Vagina (tissue), 2 donors: ENCODE data around the gene TNRC6B. TPM values are rescaled to one million over a fixed set of nuclear protein-coding genes. Genes with fewer than 3 reads are reported as not detected.

ENCODE experiments used
- DNase-seq, 2 donors: peaks; one replicate each; pipeline ENCODE4 v3.0.0-alpha.2; 2017; ENCODE audit errors: extremely low spot score in 2 of 2
- H3K27ac ChIP-seq: fragments of 200-600 bp; sonication (generic); one replicate; pipeline ENCODE4 v1.5.1; 2019
- H3K27me3 ChIP-seq: fragments of 200-600 bp; sonication (generic); one replicate; pipeline ENCODE4 v1.5.1; 2019
- H3K36me3 ChIP-seq, 2 donors: fragments of 200-600 bp; sonication (generic); one replicate each; pipeline ENCODE4 v1.5.1; 2017 to 2019
- H3K4me1 ChIP-seq: fragments of 200-600 bp; sonication (generic); one replicate; pipeline ENCODE4 v1.5.1; 2019
- H3K4me3 ChIP-seq, 2 donors: fragments of 200-600 bp; sonication (generic); 1 replicate in 1 of 2; 2 replicates in 1 of 2; pipeline ENCODE4 v1.5.1; 2016 to 2019
- H3K9me3 ChIP-seq: fragments of 200-600 bp; sonication (generic); one replicate; pipeline ENCODE4 v1.5.1; 2019
- CTCF ChIP-seq, 3 experiments: fragments of 450-650 bp in 2 of 3; fragments of 200-600 bp in 1 of 3; sonication (generic) in 1 of 3; IDR thresholded peaks; one replicate each; pipeline ENCODE4 v1.5.1; 2017 to 2019; ENCODE audit warnings: antibody characterized with exemption in 3 of 3, mild to moderate bottlenecking in 2 of 3, moderate library complexity in 2 of 3
- POLR2A ChIP-seq, 2 donors: fragments of 450-650 bp; IDR thresholded peaks; one replicate each; pipeline ENCODE4 v1.6.1; 2017; ENCODE audit warnings: antibody characterized with exemption in 2 of 2, mild to moderate bottlenecking in 2 of 2, moderate library complexity in 2 of 2
- POLR2AphosphoS5 ChIP-seq, 2 donors: sonication (generic); formaldehyde crosslinking; IDR thresholded peaks; one replicate each; pipeline ENCODE4 v1.9.0; 2017; ENCODE audit warnings: antibody characterized with exemption in 2 of 2, mild to moderate bottlenecking in 2 of 2, low read depth in 1 of 2; ENCODE audit not compliant: insufficient read depth in 1 of 2
- intact Hi-C: fragments of 100-400 bp; cut with DNase I; formaldehyde crosslinking; loops from one replicate; pipeline ENCODE4 v1.15.1; 2023
- total RNA-seq: library from RNA; depleted of rRNA; stranded (reverse); fragments of >200 nt; gene quantifications from one replicate; pipeline ENCODE4 v1.2.3, GENCODE V29; 2016

TNRC6B gene
- total RNA-seq, 1 donor from 2014 or later, result 32.7 TPM

DNA sequence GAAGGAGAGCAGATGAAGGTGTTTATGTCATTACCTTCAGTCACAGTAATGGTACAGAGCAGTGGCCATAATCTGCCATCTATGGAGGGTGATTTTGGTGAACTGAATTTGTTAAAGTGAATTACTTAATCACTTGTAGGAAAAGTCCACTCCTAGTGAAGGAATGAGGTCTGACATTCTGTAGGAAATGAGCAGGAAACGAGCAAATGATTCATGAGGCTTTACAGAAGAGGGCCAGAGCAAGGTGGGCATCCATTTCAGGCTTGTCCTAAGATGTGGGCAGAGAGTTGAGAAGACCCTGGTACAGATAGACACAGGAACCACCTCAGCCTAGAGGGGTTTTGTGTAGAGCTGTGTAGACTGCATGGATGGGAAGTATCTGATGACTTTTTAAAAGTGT, 186.7 kb downstream of the TNRC6B start:
- Histone ChIP-seq H3K9me3 (no peaks in the 10 kb centered on the region), H3K27ac (no peak overlapping the region), H3K36me3 (peaks cover 5 to 75% of the 10 kb centered on the region in 2 donors), H3K4me3 (no peak overlapping the region), H3K4me1 (no peaks in the 10 kb centered on the region), H3K27me3 (no peaks in the 10 kb centered on the region)
- intact Hi-C loops, result no loop called here
- DNase-seq, result no peak
- TF ChIP-seq POLR2AphosphoS5 (IDR thresholded peaks at IDR 0.05; ENCODE audit: insufficient read depth in 1 of 2, low read depth in 1 of 2), result no peak
- no peak for TF ChIP-seq POLR2A (IDR thresholded peaks at IDR 0.05)
- no peak for TF ChIP-seq CTCF (IDR thresholded peaks at IDR 0.05)

DNA sequence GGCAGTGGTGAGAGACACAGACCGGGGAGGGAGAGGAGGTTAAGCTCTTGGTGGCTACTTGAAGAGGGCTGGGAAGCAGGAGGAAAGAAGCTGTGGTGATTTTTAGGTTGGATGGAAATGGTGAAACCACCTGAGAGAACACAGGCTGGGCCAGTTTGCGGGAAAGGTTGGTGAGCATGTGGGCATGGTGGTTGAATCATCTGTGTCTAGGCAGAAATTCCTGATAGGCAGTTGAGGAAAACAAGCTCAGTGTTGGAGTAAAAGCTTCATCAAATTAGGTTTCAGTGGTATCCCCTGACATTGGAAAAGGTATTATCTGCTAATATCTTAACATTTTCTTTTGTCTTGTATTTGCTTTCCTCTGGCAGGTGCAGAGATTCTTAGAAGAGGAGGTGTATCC, 188.3 kb downstream of the TNRC6B start:
- Histone ChIP-seq H3K27me3 (no peaks in the 10 kb centered on the region), H3K36me3 (peaks cover 4 to 59% of the 10 kb centered on the region in 2 donors), H3K9me3 (no peaks in the 10 kb centered on the region), H3K27ac (no peak overlapping the region), H3K4me1 (no peaks in the 10 kb centered on the region), H3K4me3 (no peak overlapping the region)
- TF ChIP-seq POLR2AphosphoS5 (IDR thresholded peaks at IDR 0.05; ENCODE audit: insufficient read depth in 1 of 2, low read depth in 1 of 2) (no peak), CTCF (IDR thresholded peaks at IDR 0.05) (no peak), POLR2A (IDR thresholded peaks at IDR 0.05) (no peak)
- DNase-seq, result no peak
- intact Hi-C loops, result no loop called here

DNA sequence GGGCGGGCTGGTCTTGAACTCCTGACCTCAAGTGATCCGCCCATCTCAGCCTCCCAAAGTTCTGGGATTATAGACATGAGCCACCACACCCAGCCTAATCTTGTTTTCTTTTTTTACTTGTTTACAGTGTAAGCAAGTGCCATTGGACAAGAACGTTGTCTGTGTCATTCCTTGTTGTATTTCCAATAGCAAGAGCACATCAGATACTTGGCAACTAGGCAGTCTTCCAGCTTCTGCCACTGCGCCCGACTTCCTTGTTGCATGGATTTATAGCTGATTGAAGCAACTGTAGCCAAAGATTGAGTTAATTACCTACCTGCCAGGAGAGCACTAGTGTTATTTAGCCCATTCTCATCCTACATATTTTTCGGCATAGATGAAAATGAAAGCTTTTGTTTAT, 189.6 kb downstream of the TNRC6B start:
- DNase-seq, result no peak
- intact Hi-C loops, result no loop called here
- TF ChIP-seq POLR2A (IDR thresholded peaks at IDR 0.05), result no peak
- no peak for TF ChIP-seq POLR2AphosphoS5 (IDR thresholded peaks at IDR 0.05; ENCODE audit: insufficient read depth in 1 of 2, low read depth in 1 of 2)
- H3K4me1 ChIP-seq, result peaks cover 8% of the 10 kb centered on the region
- H3K4me3 ChIP-seq, result no peak overlapping the region
- no peak overlapping the region for H3K27ac ChIP-seq
- peaks cover 0 to 46% of the 10 kb centered on the region in 2 donors for H3K36me3 ChIP-seq
- no peaks in the 10 kb centered on the region for H3K9me3 ChIP-seq
- no peaks in the 10 kb centered on the region for H3K27me3 ChIP-seq

DNA sequence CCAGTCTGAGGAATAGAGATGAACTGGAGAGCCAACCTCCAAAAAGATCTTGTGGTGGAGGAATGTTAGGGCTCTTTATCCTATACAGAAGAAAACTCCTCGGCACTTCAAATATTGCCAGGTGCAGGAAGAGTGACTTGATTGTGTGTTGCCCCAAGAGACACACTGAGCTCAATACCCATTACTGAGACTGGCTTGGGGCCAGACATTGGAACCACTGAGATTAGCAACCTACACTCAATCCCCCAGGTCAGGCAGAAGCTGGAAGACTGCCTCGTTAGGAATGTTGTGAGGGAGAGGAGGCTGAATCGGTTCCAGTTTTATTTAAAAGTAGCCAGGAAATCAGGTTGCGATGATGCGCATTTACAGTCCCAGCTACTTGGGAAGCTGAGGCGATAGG, 190.3 kb downstream of the TNRC6B start:
- DNase-seq, result no peak
- Histone ChIP-seq H3K36me3 (peaks cover 0 to 40% of the 10 kb centered on the region in 2 donors), H3K9me3 (no peaks in the 10 kb centered on the region), H3K27me3 (no peaks in the 10 kb centered on the region), H3K4me3 (no peak overlapping the region), H3K27ac (no peak overlapping the region), H3K4me1 (peaks cover 14% of the 10 kb centered on the region)
- intact Hi-C loops, result no loop called here
- TF ChIP-seq CTCF (IDR thresholded peaks at IDR 0.05) (no peak), POLR2AphosphoS5 (IDR thresholded peaks at IDR 0.05; ENCODE audit: insufficient read depth in 1 of 2, low read depth in 1 of 2) (no peak), POLR2A (IDR thresholded peaks at IDR 0.05) (no peak)

- no peak for DNase-seq
- TF ChIP-seq POLR2A (IDR thresholded peaks at IDR 0.05), result no peak
- no peak for TF ChIP-seq POLR2AphosphoS5 (IDR thresholded peaks at IDR 0.05; ENCODE audit: insufficient read depth in 1 of 2, low read depth in 1 of 2)
- no peak for TF ChIP-seq CTCF (IDR thresholded peaks at IDR 0.05)
- H3K27ac ChIP-seq, result no peak overlapping the region
- intact Hi-C loops, result no loop called here
- H3K27me3 ChIP-seq, result no peaks in the 10 kb centered on the region
- H3K4me1 ChIP-seq, result peaks cover 14% of the 10 kb centered on the region
- H3K36me3 ChIP-seq, result peaks cover 0 to 31% of the 10 kb centered on the region in 2 donors
- H3K4me3 ChIP-seq, result no peak overlapping the region
- H3K9me3 ChIP-seq, result no peaks in the 10 kb centered on the region
These were observed 191.1 kb downstream of the TNRC6B start for GRCh38 chr22:40368836-40369235.
